ENCODE measurements around the gene ALKBH7. TPM values are rescaled to one million over a fixed set of nuclear protein-coding genes. Genes with fewer than 3 reads are reported as not detected.
"Not testable (repeated sequence)": the region's sequence is repeated elsewhere in the genome, so short reads cannot be mapped to it uniquely, and the experiment has no call there.

Gene ALKBH7
- polyA plus RNA-seq, 1 donor from 2014 or later: 96.4 TPM

- Mint-ChIP-seq H3K27ac (no peak overlapping the region), H3K36me3 (no peaks in the 10 kb centered on the region)
Observed at GRCh38 chr19:6357174-6357573, 15.4 kb upstream of the ALKBH7 start.

GRCh38 chr19:6358003-6358402, 14.6 kb upstream of the ALKBH7 start:
- Mint-ChIP-seq H3K27ac (no peak overlapping the region), H3K9me3 (peaks cover 0 to 1% (median 0%) of the 10 kb centered on the region in 3 donors), H3K4me1 (peaks cover 6 to 10% (median 9%) of the 10 kb centered on the region in 3 donors), H3K4me3 (no peak overlapping the region), H3K27me3 (peaks cover 1% of the 10 kb centered on the region), H3K36me3 (no peaks in the 10 kb centered on the region)

More at GRCh38 chr19:6357174-6357573, 15.4 kb upstream of the ALKBH7 start:
- Mint-ChIP-seq H3K9me3 (peaks cover 0 to 1% (median 0%) of the 10 kb centered on the region in 3 donors), H3K4me3 (no peak overlapping the region), H3K4me1 (peaks cover under 1 to 10% (median 3%) of the 10 kb centered on the region in 3 donors), H3K27me3 (peaks cover 1% of the 10 kb centered on the region)

GRCh38 chr19:6359568-6360341, 12.8 kb upstream of the ALKBH7 start:
- H3K27ac Mint-ChIP-seq: peak overlapping the region in 1 of 3 donors; percentile 82
- peaks cover 1% of the 10 kb centered on the region for H3K27me3 Mint-ChIP-seq
- H3K4me3 Mint-ChIP-seq: peak overlapping the region in 3 of 4 donors; percentile 36 to 73 (median 41)

GRCh38 chr19:6360445-6360844, 12.1 kb upstream of the ALKBH7 start:
- peak overlapping the region in 2 of 4 donors; percentile 12 to 90 for H3K4me3 Mint-ChIP-seq
- not testable (repeated sequence) for H3K9me3 Mint-ChIP-seq, H3K36me3 Mint-ChIP-seq, H3K27ac Mint-ChIP-seq, H3K27me3 Mint-ChIP-seq
- H3K4me1 Mint-ChIP-seq: peaks cover 8 to 13% (median 10%) of the 10 kb centered on the region in 3 donors

More at GRCh38 chr19:6359568-6360341, 12.8 kb upstream of the ALKBH7 start:
- H3K9me3 Mint-ChIP-seq: peaks cover 0 to 1% (median 0%) of the 10 kb centered on the region in 3 donors
- peaks cover 2% of the 10 kb centered on the region for H3K36me3 Mint-ChIP-seq
- peaks cover 8 to 13% (median 10%) of the 10 kb centered on the region in 3 donors for H3K4me1 Mint-ChIP-seq

- Mint-ChIP-seq H3K4me1 (peaks cover 8 to 13% (median 10%) of the 10 kb centered on the region in 3 donors), H3K4me3 (peak overlapping the region; percentile 90 to 97 (median 94)), H3K27ac (peak overlapping the region in 2 of 3 donors; percentile 75 to 91)
- not testable (repeated sequence) for H3K36me3 Mint-ChIP-seq, H3K27me3 Mint-ChIP-seq, H3K9me3 Mint-ChIP-seq
Observed at GRCh38 chr19:6360857-6361216, 11.8 kb upstream of the ALKBH7 start.

- H3K9me3 Mint-ChIP-seq: no peaks in the 10 kb centered on the region
- H3K4me3 Mint-ChIP-seq: peak overlapping the region; percentile 90 to 97 (median 94)
- peaks cover 1% of the 10 kb centered on the region for H3K27me3 Mint-ChIP-seq
- H3K36me3 Mint-ChIP-seq: peaks cover 8% of the 10 kb centered on the region
- H3K27ac Mint-ChIP-seq: peak overlapping the region; percentile 75 to 94 (median 81)
- H3K4me1 Mint-ChIP-seq: peaks cover 8 to 13% (median 10%) of the 10 kb centered on the region in 3 donors
Observed at GRCh38 chr19:6362027-6362350, 10.6 kb upstream of the ALKBH7 start.

GRCh38 chr19:6362351-6362801, 10.2 kb upstream of the ALKBH7 start:
- Mint-ChIP-seq H3K4me1 (peaks cover 8 to 13% (median 10%) of the 10 kb centered on the region in 3 donors), H3K4me3 (peak overlapping the region; percentile 90 to 97 (median 94)), H3K36me3 (peaks cover 8% of the 10 kb centered on the region), H3K9me3 (no peaks in the 10 kb centered on the region), H3K27ac (peak overlapping the region; percentile 75 to 94 (median 81)), H3K27me3 (peaks cover 1% of the 10 kb centered on the region)

- Mint-ChIP-seq H3K4me3 (peak overlapping the region in 1 of 4 donors; percentile 8), H3K9me3 (no peaks in the 10 kb centered on the region), H3K27ac (no peak overlapping the region), H3K36me3 (peaks cover 12% of the 10 kb centered on the region), H3K27me3 (peaks cover 1% of the 10 kb centered on the region), H3K4me1 (peaks cover 5 to 13% (median 8%) of the 10 kb centered on the region in 3 donors)
Observed at GRCh38 chr19:6364353-6364752, 8.2 kb upstream of the ALKBH7 start.

GRCh38 chr19:6373096-6373812, 660 bp downstream of the ALKBH7 start:
- H3K4me3 Mint-ChIP-seq: peak overlapping the region; percentile 80 to 95 (median 90)
- peaks cover 2% of the 10 kb centered on the region for H3K36me3 Mint-ChIP-seq
- H3K27ac Mint-ChIP-seq: peak overlapping the region; percentile 62 to 96 (median 75)
- H3K27me3 Mint-ChIP-seq: no peaks in the 10 kb centered on the region
- H3K9me3 Mint-ChIP-seq: no peaks in the 10 kb centered on the region
- peaks cover 4 to 8% (median 5%) of the 10 kb centered on the region in 3 donors for H3K4me1 Mint-ChIP-seq

GRCh38 chr19:6373813-6374108, 1.2 kb downstream of the ALKBH7 start:
- H3K27ac Mint-ChIP-seq: peak overlapping the region; percentile 62 to 75 (median 67)
- no peaks in the 10 kb centered on the region for H3K27me3 Mint-ChIP-seq
- H3K9me3 Mint-ChIP-seq: no peaks in the 10 kb centered on the region
- no peaks in the 10 kb centered on the region for H3K36me3 Mint-ChIP-seq
- H3K4me3 Mint-ChIP-seq: peak overlapping the region; percentile 80 to 95 (median 90)
- peaks cover 4 to 8% (median 5%) of the 10 kb centered on the region in 3 donors for H3K4me1 Mint-ChIP-seq

GRCh38 chr19:6374161-6374709, 1.6 kb downstream of the ALKBH7 start:
- no peaks in the 10 kb centered on the region for H3K27me3 Mint-ChIP-seq
- H3K4me3 Mint-ChIP-seq: peak overlapping the region in 1 of 4 donors; percentile 90
- peaks cover 4 to 8% (median 5%) of the 10 kb centered on the region in 3 donors for H3K4me1 Mint-ChIP-seq
- no peaks in the 10 kb centered on the region for H3K36me3 Mint-ChIP-seq
- H3K27ac Mint-ChIP-seq: peak overlapping the region in 1 of 3 donors; percentile 62
- no peaks in the 10 kb centered on the region for H3K9me3 Mint-ChIP-seq

- Mint-ChIP-seq H3K36me3 (peaks cover 2% of the 10 kb centered on the region), H3K4me3 (peak overlapping the region in 1 of 4 donors; percentile 9), H3K27ac (no peak overlapping the region), H3K4me1 (peaks cover 4 to 8% (median 5%) of the 10 kb centered on the region in 3 donors), H3K27me3 (no peaks in the 10 kb centered on the region), H3K9me3 (no peaks in the 10 kb centered on the region)
Observed at GRCh38 chr19:6374711-6375410, 2.3 kb downstream of the ALKBH7 start.

- Mint-ChIP-seq H3K4me3 (peak within 1 kb of the TSS in 3 of 4 donors; percentile 8 to 54 (median 9)), H3K27ac (no peak within 1 kb of the TSS), H3K36me3 (peaks cover 3% of the 10 kb centered on the region), H3K27me3 (no peaks in the 10 kb centered on the region), H3K4me1 (peaks cover 4 to 8% (median 5%) of the 10 kb centered on the region in 3 donors), H3K9me3 (no peaks in the 10 kb centered on the region)
Observed at GRCh38 chr19:6375411-6376010, 2.9 kb downstream of the ALKBH7 start, which contains the start of gene PSPN. PSPN (minus strand) TSS chr19:6375933; CDS start chr19:6375849, 84 bp downstream.

- Mint-ChIP-seq H3K27ac (no peak overlapping the region), H3K27me3 (no peaks in the 10 kb centered on the region), H3K36me3 (peaks cover 5% of the 10 kb centered on the region), H3K9me3 (no peaks in the 10 kb centered on the region), H3K4me1 (peaks cover 4 to 8% (median 5%) of the 10 kb centered on the region in 3 donors), H3K4me3 (no peak overlapping the region)
Observed at GRCh38 chr19:6376512-6377190, 4.1 kb downstream of the ALKBH7 start.

Data from IgD-negative memory B cell (primary cell).